Measurements from ENCODE around the gene HS6ST2.

Gene HS6ST2

GRCh38 chrX:132750331-132751062, 207.9 kb downstream of the HS6ST2 start:
- Histone ChIP-seq H3K27ac (ENCODE audit: low read depth, low read length) (no peak overlapping the region), H3K9ac (ENCODE audit: low read length) (no peak overlapping the region), H3K36me3 (ENCODE audit: insufficient read depth, low read length) (no peaks in the 10 kb centered on the region)

DNA sequence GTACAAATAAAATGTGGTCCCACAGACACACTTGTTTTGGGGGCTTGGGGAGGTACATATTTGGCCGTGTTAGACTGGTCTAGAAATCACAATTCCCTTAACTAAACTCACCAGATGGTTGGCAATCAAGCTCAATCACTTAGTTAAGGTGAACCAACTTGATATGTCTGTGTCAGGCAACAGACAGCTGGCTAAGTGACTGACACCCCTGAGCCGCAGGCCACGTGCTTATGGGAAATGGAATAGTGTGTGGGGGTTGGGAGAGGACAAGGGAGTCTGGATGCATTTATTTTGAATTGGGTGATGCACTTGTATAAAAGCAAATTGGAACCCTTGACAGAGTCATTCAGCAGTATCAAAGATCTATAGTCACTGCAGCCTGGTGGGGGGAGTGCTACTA, 209.0 kb downstream of the HS6ST2 start:
- Histone ChIP-seq H3K9me3 (ENCODE audit: low read length) (no peaks in the 10 kb centered on the region), H3K9ac (ENCODE audit: low read length) (no peak overlapping the region), H3K4me3 (ENCODE audit: low read depth in 1 of 2, low read length in 2 of 2) (no peak overlapping the region), H3K27me3 (ENCODE audit: control insufficient read depth in 1 of 2, insufficient read depth in 2 of 2, low read length in 2 of 2) (peaks cover 0 to 4% of the 10 kb centered on the region in 2 donors), H3K27ac (ENCODE audit: low read depth, low read length) (no peak overlapping the region), H3K4me1 (ENCODE audit: insufficient read depth, low read length) (no peaks in the 10 kb centered on the region), H3K36me3 (ENCODE audit: insufficient read depth, low read length) (no peaks in the 10 kb centered on the region)

More at GRCh38 chrX:132750331-132751062, 207.9 kb downstream of the HS6ST2 start:
- no peak overlapping the region for H3K4me3 ChIP-seq (ENCODE audit: low read depth in 1 of 2, low read length in 2 of 2)
- H3K9me3 ChIP-seq (ENCODE audit: low read length), result no peaks in the 10 kb centered on the region
- H3K4me1 ChIP-seq (ENCODE audit: insufficient read depth, low read length), result no peaks in the 10 kb centered on the region
- H3K27me3 ChIP-seq (ENCODE audit: control insufficient read depth in 1 of 2, insufficient read depth in 2 of 2, low read length in 2 of 2), result peaks cover 0 to 4% of the 10 kb centered on the region in 2 donors

DNA sequence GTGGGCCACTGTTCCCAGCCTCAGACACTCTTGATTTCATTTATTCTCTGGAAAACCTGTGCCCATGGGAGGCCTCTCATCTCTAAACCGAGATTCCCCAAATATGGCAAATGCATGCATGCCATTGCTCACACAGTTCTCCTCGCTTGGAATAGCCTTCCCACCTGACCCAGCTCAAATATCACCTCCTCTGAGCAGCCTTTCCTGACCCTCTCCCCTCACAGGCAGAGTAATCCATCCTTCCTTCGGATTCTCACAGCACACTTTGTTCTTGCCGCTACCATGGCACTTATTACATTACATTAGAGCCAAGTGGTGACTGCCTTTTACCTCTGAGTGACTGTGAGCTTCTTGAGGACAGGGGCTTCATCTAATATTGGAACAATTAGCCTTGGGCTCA, 209.5 kb downstream of the HS6ST2 start:
- Histone ChIP-seq H3K36me3 (ENCODE audit: insufficient read depth, low read length) (no peaks in the 10 kb centered on the region), H3K27ac (ENCODE audit: low read depth, low read length) (no peak overlapping the region), H3K27me3 (ENCODE audit: control insufficient read depth in 1 of 2, insufficient read depth in 2 of 2, low read length in 2 of 2) (peaks cover 0 to 4% of the 10 kb centered on the region in 2 donors), H3K9me3 (ENCODE audit: low read length) (no peaks in the 10 kb centered on the region), H3K4me3 (ENCODE audit: low read depth in 1 of 2, low read length in 2 of 2) (no peak overlapping the region), H3K4me1 (ENCODE audit: insufficient read depth, low read length) (no peaks in the 10 kb centered on the region), H3K9ac (ENCODE audit: low read length) (no peak overlapping the region)

- Histone ChIP-seq H3K9me3 (ENCODE audit: low read length) (no peaks in the 10 kb centered on the region), H3K36me3 (ENCODE audit: insufficient read depth, low read length) (no peaks in the 10 kb centered on the region), H3K9ac (ENCODE audit: low read length) (no peak overlapping the region), H3K27me3 (ENCODE audit: control insufficient read depth in 1 of 2, insufficient read depth in 2 of 2, low read length in 2 of 2) (peaks cover 0 to 4% of the 10 kb centered on the region in 2 donors), H3K27ac (ENCODE audit: low read depth, low read length) (no peak overlapping the region), H3K4me3 (ENCODE audit: low read depth in 1 of 2, low read length in 2 of 2) (no peak overlapping the region), H3K4me1 (ENCODE audit: insufficient read depth, low read length) (no peaks in the 10 kb centered on the region)
Measured at GRCh38 chrX:132748268-132748667, 210.2 kb downstream of the HS6ST2 start.

GRCh38 chrX:132745593-132745992, 212.8 kb downstream of the HS6ST2 start:
- H3K9ac ChIP-seq (ENCODE audit: low read length), result no peak overlapping the region
- no peaks in the 10 kb centered on the region for H3K4me1 ChIP-seq (ENCODE audit: insufficient read depth, low read length)
- no peaks in the 10 kb centered on the region for H3K36me3 ChIP-seq (ENCODE audit: insufficient read depth, low read length)
- H3K27me3 ChIP-seq (ENCODE audit: control insufficient read depth in 1 of 2, insufficient read depth in 2 of 2, low read length in 2 of 2), result peaks cover 0 to 6% of the 10 kb centered on the region in 2 donors
- no peak overlapping the region for H3K27ac ChIP-seq (ENCODE audit: low read depth, low read length)
- H3K4me3 ChIP-seq (ENCODE audit: low read depth in 1 of 2, low read length in 2 of 2), result no peak overlapping the region
- no peaks in the 10 kb centered on the region for H3K9me3 ChIP-seq (ENCODE audit: low read length)

GRCh38 chrX:132744470-132744869, 214.0 kb downstream of the HS6ST2 start:
- Histone ChIP-seq H3K4me1 (ENCODE audit: insufficient read depth, low read length) (no peaks in the 10 kb centered on the region), H3K27ac (ENCODE audit: low read depth, low read length) (no peak overlapping the region), H3K9me3 (ENCODE audit: low read length) (no peaks in the 10 kb centered on the region), H3K36me3 (ENCODE audit: insufficient read depth, low read length) (no peaks in the 10 kb centered on the region), H3K9ac (ENCODE audit: low read length) (no peak overlapping the region), H3K27me3 (ENCODE audit: control insufficient read depth in 1 of 2, insufficient read depth in 2 of 2, low read length in 2 of 2) (peaks cover 0 to 8% of the 10 kb centered on the region in 2 donors), H3K4me3 (ENCODE audit: low read depth in 1 of 2, low read length in 2 of 2) (no peak overlapping the region)

GRCh38 chrX:132743086-132743485, 215.3 kb downstream of the HS6ST2 start:
- Histone ChIP-seq H3K9ac (ENCODE audit: low read length) (no peak overlapping the region), H3K9me3 (ENCODE audit: low read length) (no peaks in the 10 kb centered on the region), H3K27me3 (ENCODE audit: control insufficient read depth in 1 of 2, insufficient read depth in 2 of 2, low read length in 2 of 2) (peaks cover 0 to 15% of the 10 kb centered on the region in 2 donors), H3K4me1 (ENCODE audit: insufficient read depth, low read length) (no peaks in the 10 kb centered on the region), H3K27ac (ENCODE audit: low read depth, low read length) (no peak overlapping the region), H3K4me3 (ENCODE audit: low read depth in 1 of 2, low read length in 2 of 2) (no peak overlapping the region), H3K36me3 (ENCODE audit: insufficient read depth, low read length) (no peaks in the 10 kb centered on the region)

DNA sequence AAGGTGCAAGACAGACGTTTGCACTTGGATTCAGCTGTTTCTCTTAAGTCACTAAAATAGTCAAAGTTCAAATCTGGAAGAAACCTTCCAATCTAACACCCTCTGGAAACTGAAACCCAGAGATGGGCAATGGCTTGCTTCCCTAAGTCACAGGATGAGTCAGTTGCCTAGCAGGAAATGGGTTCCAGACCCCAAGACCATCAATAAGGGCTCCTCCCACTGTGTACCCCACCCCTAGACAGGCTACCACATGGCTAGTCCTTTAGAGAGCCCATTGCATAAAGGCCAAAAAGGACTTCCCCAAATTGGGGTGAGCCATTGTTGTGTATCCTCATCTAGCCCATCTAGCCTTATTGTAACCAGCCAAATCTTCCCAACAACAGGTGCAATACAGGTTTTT, 216.2 kb downstream of the HS6ST2 start:
- Histone ChIP-seq H3K4me1 (ENCODE audit: insufficient read depth, low read length) (no peaks in the 10 kb centered on the region), H3K36me3 (ENCODE audit: insufficient read depth, low read length) (no peaks in the 10 kb centered on the region), H3K9ac (ENCODE audit: low read length) (no peak overlapping the region), H3K27me3 (ENCODE audit: control insufficient read depth in 1 of 2, insufficient read depth in 2 of 2, low read length in 2 of 2) (peaks cover 0 to 15% of the 10 kb centered on the region in 2 donors), H3K9me3 (ENCODE audit: low read length) (no peaks in the 10 kb centered on the region), H3K27ac (ENCODE audit: low read depth, low read length) (no peak overlapping the region), H3K4me3 (ENCODE audit: low read depth in 1 of 2, low read length in 2 of 2) (no peak overlapping the region)

GRCh38 chrX:132741689-132742088, 216.7 kb downstream of the HS6ST2 start:
- no peak overlapping the region for H3K9ac ChIP-seq (ENCODE audit: low read length)
- H3K4me1 ChIP-seq (ENCODE audit: insufficient read depth, low read length), result no peaks in the 10 kb centered on the region
- H3K27me3 ChIP-seq (ENCODE audit: control insufficient read depth in 1 of 2, insufficient read depth in 2 of 2, low read length in 2 of 2), result peaks cover 0 to 16% of the 10 kb centered on the region in 2 donors
- no peaks in the 10 kb centered on the region for H3K36me3 ChIP-seq (ENCODE audit: insufficient read depth, low read length)
- no peaks in the 10 kb centered on the region for H3K9me3 ChIP-seq (ENCODE audit: low read length)
- H3K27ac ChIP-seq (ENCODE audit: low read depth, low read length), result no peak overlapping the region
- H3K4me3 ChIP-seq (ENCODE audit: low read depth in 1 of 2, low read length in 2 of 2), result no peak overlapping the region

GRCh38 chrX:132740316-132741123, 217.9 kb downstream of the HS6ST2 start:
- Histone ChIP-seq H3K9ac (ENCODE audit: low read length) (no peak overlapping the region), H3K9me3 (ENCODE audit: low read length) (no peaks in the 10 kb centered on the region), H3K4me1 (ENCODE audit: insufficient read depth, low read length) (no peaks in the 10 kb centered on the region), H3K4me3 (ENCODE audit: low read depth in 1 of 2, low read length in 2 of 2) (no peak overlapping the region), H3K27ac (ENCODE audit: low read depth, low read length) (no peak overlapping the region), H3K27me3 (ENCODE audit: control insufficient read depth in 1 of 2, insufficient read depth in 2 of 2, low read length in 2 of 2) (peaks cover 0 to 22% of the 10 kb centered on the region in 2 donors), H3K36me3 (ENCODE audit: insufficient read depth, low read length) (no peaks in the 10 kb centered on the region)

DNA sequence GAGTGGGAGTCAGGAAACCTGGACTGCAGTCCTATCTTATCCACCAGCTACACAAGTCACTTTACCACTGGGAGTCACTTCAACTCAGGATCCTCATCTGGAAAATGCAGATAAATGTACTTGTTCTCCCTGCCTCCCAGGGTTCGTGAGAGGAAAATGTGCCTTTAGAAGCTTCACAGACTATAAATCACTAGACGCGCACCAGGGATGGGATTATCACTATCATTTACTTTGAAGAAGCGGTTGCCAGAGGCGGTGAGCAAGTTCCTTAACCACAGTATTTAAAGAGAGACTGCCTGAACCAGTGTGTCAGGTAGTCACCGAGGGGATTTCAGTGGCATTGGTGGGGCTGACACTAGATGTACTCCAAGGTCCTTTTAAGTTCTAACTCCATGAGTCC, 219.5 kb downstream of the HS6ST2 start:
- Histone ChIP-seq H3K27ac (ENCODE audit: low read depth, low read length) (no peak overlapping the region), H3K9ac (ENCODE audit: low read length) (no peak overlapping the region), H3K4me1 (ENCODE audit: insufficient read depth, low read length) (no peaks in the 10 kb centered on the region), H3K9me3 (ENCODE audit: low read length) (no peaks in the 10 kb centered on the region), H3K27me3 (ENCODE audit: control insufficient read depth in 1 of 2, insufficient read depth in 2 of 2, low read length in 2 of 2) (peaks cover 0 to 22% of the 10 kb centered on the region in 2 donors), H3K4me3 (ENCODE audit: low read depth in 1 of 2, low read length in 2 of 2) (no peak overlapping the region), H3K36me3 (ENCODE audit: insufficient read depth, low read length) (no peaks in the 10 kb centered on the region)

Data from muscle layer of colon (tissue), 2 donors.